ENCODE data around the gene RNF212B. TPM values are rescaled to one million over a fixed set of nuclear protein-coding genes. Genes with fewer than 3 reads are reported as not detected.

The RNF212B gene
- total RNA-seq, 1 donor from 2014 or later: not detected

- H3K4me1 Mint-ChIP-seq (ENCODE audit: unreplicated experiment): peaks cover 17% of the 10 kb centered on the region
- TF ChIP-seq CTCF (conservative IDR thresholded peaks at IDR 0.05): no peak
- H3K9me3 Mint-ChIP-seq: no peaks in the 10 kb centered on the region
- H3K36me3 Mint-ChIP-seq: peaks cover 10% of the 10 kb centered on the region
- H3K4me3 Mint-ChIP-seq: no peak overlapping the region
- no peaks in the 10 kb centered on the region for H3K27me3 Mint-ChIP-seq
- H3K27ac Mint-ChIP-seq: no peak overlapping the region
- DNase-seq (ENCODE audit: extremely low spot score, unreplicated experiment): no peak
Measured at GRCh38 chr14:23310546-23310945, 72.8 kb downstream of the RNF212B start.

- no peak for DNase-seq (ENCODE audit: extremely low spot score, unreplicated experiment)
- no peak overlapping the region for H3K4me3 Mint-ChIP-seq
- no peak overlapping the region for H3K27ac Mint-ChIP-seq
- peaks cover 17% of the 10 kb centered on the region for H3K36me3 Mint-ChIP-seq
- no peaks in the 10 kb centered on the region for H3K27me3 Mint-ChIP-seq
- no peak for TF ChIP-seq CTCF (conservative IDR thresholded peaks at IDR 0.05)
- H3K9me3 Mint-ChIP-seq: no peaks in the 10 kb centered on the region
- H3K4me1 Mint-ChIP-seq (ENCODE audit: unreplicated experiment): no peaks in the 10 kb centered on the region
Measured at GRCh38 chr14:23316300-23316699, 78.6 kb downstream of the RNF212B start.

DNA sequence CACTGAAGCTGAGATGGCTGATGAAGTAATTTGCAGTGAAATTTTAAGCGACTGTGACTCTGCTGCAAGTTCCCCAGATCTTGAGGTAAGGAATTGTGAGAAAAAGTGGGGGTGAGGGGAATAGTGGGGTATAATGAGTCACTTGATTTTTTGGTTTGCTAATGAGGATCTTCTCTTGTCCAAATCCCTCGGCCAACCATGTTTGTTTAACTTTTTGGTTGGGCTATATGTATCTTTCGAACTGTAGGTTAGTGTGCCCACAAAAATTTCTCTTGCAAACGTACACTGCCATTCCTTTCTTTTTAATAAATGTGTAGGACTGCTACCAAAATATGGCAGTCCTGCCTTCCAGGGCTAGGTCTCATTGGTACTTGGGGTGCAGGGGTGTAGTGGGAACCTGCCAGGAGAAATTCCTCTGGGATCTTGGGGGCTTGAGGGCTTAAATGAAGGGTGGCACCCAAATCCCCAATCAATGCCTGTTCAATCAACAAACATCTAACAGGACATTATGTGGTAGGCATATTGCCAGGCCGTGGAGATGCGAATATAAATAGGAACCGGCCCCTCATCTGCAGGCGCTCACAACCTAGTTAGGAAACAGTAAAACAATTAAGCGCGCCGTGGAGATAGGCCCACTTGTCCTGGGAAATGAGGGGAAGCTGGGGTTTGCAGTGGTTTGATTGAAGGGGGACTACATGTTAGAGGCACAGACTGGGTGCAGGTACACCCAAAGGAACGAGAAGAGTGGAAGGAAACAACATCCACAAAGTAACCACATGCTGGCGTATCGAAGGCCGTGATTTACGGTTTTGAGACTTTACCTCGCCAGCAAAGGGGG is 82.2 kb downstream of the RNF212B start:
- Mint-ChIP-seq H3K36me3 (peaks cover 34% of the 10 kb centered on the region), H3K4me1 (ENCODE audit: unreplicated experiment) (peaks cover 11% of the 10 kb centered on the region), H3K4me3 (peak overlapping the region; percentile 94), H3K9me3 (no peaks in the 10 kb centered on the region), H3K27ac (peak overlapping the region; percentile 98), H3K27me3 (no peaks in the 10 kb centered on the region)
- no peak for TF ChIP-seq CTCF (conservative IDR thresholded peaks at IDR 0.05)
- no peak for DNase-seq (ENCODE audit: extremely low spot score, unreplicated experiment)

GRCh38 chr14:23320584-23321571 is 83.1 kb downstream of the RNF212B start, which contains the start of gene PABPN1:
PABPN1 (plus strand) TSS chr14:23321457; CDS start chr14:23321470, 13 bp downstream.
- H3K4me3 Mint-ChIP-seq: peak within 1 kb of the TSS; percentile 98

More at GRCh38 chr14:23320584-23321571, 83.1 kb downstream of the RNF212B start, which contains the start of gene PABPN1:
- Mint-ChIP-seq H3K36me3 (peaks cover 34% of the 10 kb centered on the region), H3K27ac (peak within 1 kb of the TSS; percentile 98), H3K4me1 (ENCODE audit: unreplicated experiment) (peaks cover 11% of the 10 kb centered on the region), H3K9me3 (no peaks in the 10 kb centered on the region), H3K27me3 (no peaks in the 10 kb centered on the region)
- peak; percentile 98 for DNase-seq (ENCODE audit: extremely low spot score, unreplicated experiment)
- no peak for TF ChIP-seq CTCF (conservative IDR thresholded peaks at IDR 0.05)

Data from type B pancreatic cell (in vitro differentiated cells).